GM18868 (cell line): ENCODE results near the gene TFDP2.

Source experiments
- ATAC-seq: cut with Tn5 transposase; IDR thresholded peaks from one replicate; pipeline ENCODE4 v1.9.1; 2021; ENCODE audit warnings: mild to moderate bottlenecking, moderate library complexity; ENCODE audit not compliant: unreplicated experiment

Gene TFDP2

GRCh38 chr3:141972399-141972798, 176.9 kb downstream of the TFDP2 start:
- ATAC-seq, result no peak

- ATAC-seq, result no peak
Observed at GRCh38 chr3:141971571-141971970, 177.8 kb downstream of the TFDP2 start.

- ATAC-seq, result no peak
Observed at GRCh38 chr3:141969711-141970110, 179.6 kb downstream of the TFDP2 start.

GRCh38 chr3:141965471-141965870, 183.9 kb downstream of the TFDP2 start:
- ATAC-seq, result no peak

- no peak for ATAC-seq
Observed at GRCh38 chr3:141963301-141963700, 186.0 kb downstream of the TFDP2 start.

- ATAC-seq, result no peak
Observed at GRCh38 chr3:141960731-141961130, 188.6 kb downstream of the TFDP2 start.

GRCh38 chr3:141959589-141960554, 189.5 kb downstream of the TFDP2 start:
- no peak for ATAC-seq

- ATAC-seq, result no peak
Observed at GRCh38 chr3:141955175-141955574, 194.2 kb downstream of the TFDP2 start.

- no peak for ATAC-seq
Observed at GRCh38 chr3:141952611-141953010, 196.7 kb downstream of the TFDP2 start.

- ATAC-seq, result no peak
Observed at GRCh38 chr3:141950572-141951493, 198.5 kb downstream of the TFDP2 start.

GRCh38 chr3:141949972-141950371, 199.4 kb downstream of the TFDP2 start:
- no peak for ATAC-seq

GRCh38 chr3:141949399-141949798, 199.9 kb downstream of the TFDP2 start:
- ATAC-seq, result no peak

GRCh38 chr3:141945726-141946485, 203.4 kb downstream of the TFDP2 start:
- ATAC-seq, result no peak

- ATAC-seq, result no peak
Observed at GRCh38 chr3:141942006-141942405, 207.3 kb downstream of the TFDP2 start.

GRCh38 chr3:141941093-141941492, 208.3 kb downstream of the TFDP2 start:
- ATAC-seq, result no peak

- no peak for ATAC-seq
Observed at GRCh38 chr3:141940194-141940776, 209.1 kb downstream of the TFDP2 start.

GRCh38 chr3:141939759-141940158, 209.6 kb downstream of the TFDP2 start:
- ATAC-seq, result no peak

GRCh38 chr3:141938011-141938500, 211.3 kb downstream of the TFDP2 start:
- ATAC-seq, result no peak

- ATAC-seq, result no peak
Observed at GRCh38 chr3:141934354-141934753, 215.0 kb downstream of the TFDP2 start.
